ENCODE measurements around the gene SRSF2.

SRSF2 gene

GRCh38 chr17:76722279-76722678 is 14.9 kb downstream of the SRSF2 start:
- H3K27me3 ChIP-seq (ENCODE audit: control insufficient read depth in 5 of 5, insufficient read depth in 4 of 5, low read length in 5 of 5), result no peaks in the 10 kb centered on the region
- H3K27ac ChIP-seq (ENCODE audit: low read depth, low read length), result no peak overlapping the region
- no peaks in the 10 kb centered on the region for H3K9me3 ChIP-seq (ENCODE audit: control insufficient read depth in 5 of 5, low read length in 5 of 5)
- no peak overlapping the region for H3K9ac ChIP-seq (ENCODE audit: low read length in 5 of 5)
- H3K36me3 ChIP-seq (ENCODE audit: control insufficient read depth in 5 of 5, insufficient read depth in 5 of 5, low read length in 5 of 5), result peaks cover 8 to 73% (median 59%) of the 10 kb centered on the region in 5 donors
- H3K4me3 ChIP-seq (ENCODE audit: low read depth in 1 of 5, low read length in 5 of 5), result no peak overlapping the region
- H3K4me1 ChIP-seq (ENCODE audit: control insufficient read depth in 5 of 5, insufficient read depth in 5 of 5, low read length in 5 of 5), result peaks cover 4 to 25% (median 23%) of the 10 kb centered on the region in 5 donors

DNA sequence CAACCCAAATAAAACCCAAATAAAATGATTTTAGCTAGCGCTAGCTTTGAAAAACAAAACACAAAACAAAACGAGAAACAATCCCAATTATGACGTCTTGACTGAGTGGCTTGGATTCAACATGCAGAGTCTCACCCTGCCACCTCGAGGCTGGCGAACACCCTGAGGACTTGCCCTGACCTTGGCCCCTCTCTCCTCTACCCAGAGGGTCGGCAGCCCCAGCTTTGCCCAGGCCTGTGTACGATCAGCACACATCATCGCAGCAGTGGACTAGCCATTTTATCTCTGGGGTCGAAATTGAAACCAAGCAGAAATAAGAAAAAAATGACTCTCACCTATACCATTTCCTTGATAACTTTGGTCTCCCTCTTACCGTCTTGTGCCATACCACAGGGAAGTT is 15.7 kb downstream of the SRSF2 start:
- Histone ChIP-seq H3K4me3 (ENCODE audit: low read depth in 1 of 5, low read length in 5 of 5) (no peak overlapping the region), H3K36me3 (ENCODE audit: control insufficient read depth in 5 of 5, insufficient read depth in 5 of 5, low read length in 5 of 5) (peaks cover 8 to 81% (median 65%) of the 10 kb centered on the region in 5 donors), H3K27me3 (ENCODE audit: control insufficient read depth in 5 of 5, insufficient read depth in 4 of 5, low read length in 5 of 5) (no peaks in the 10 kb centered on the region), H3K27ac (ENCODE audit: low read depth, low read length) (no peak overlapping the region), H3K4me1 (ENCODE audit: control insufficient read depth in 5 of 5, insufficient read depth in 5 of 5, low read length in 5 of 5) (peaks cover 4 to 30% (median 28%) of the 10 kb centered on the region in 5 donors), H3K9ac (ENCODE audit: low read length in 5 of 5) (no peak overlapping the region), H3K9me3 (ENCODE audit: control insufficient read depth in 5 of 5, low read length in 5 of 5) (no peaks in the 10 kb centered on the region)

- H3K27ac ChIP-seq (ENCODE audit: low read depth, low read length), result no peak overlapping the region
- H3K4me1 ChIP-seq (ENCODE audit: control insufficient read depth in 5 of 5, insufficient read depth in 5 of 5, low read length in 5 of 5), result peaks cover 4 to 34% (median 30%) of the 10 kb centered on the region in 5 donors
- H3K36me3 ChIP-seq (ENCODE audit: control insufficient read depth in 5 of 5, insufficient read depth in 5 of 5, low read length in 5 of 5), result peaks cover 8 to 86% (median 70%) of the 10 kb centered on the region in 5 donors
- no peaks in the 10 kb centered on the region for H3K9me3 ChIP-seq (ENCODE audit: control insufficient read depth in 5 of 5, low read length in 5 of 5)
- H3K27me3 ChIP-seq (ENCODE audit: control insufficient read depth in 5 of 5, insufficient read depth in 4 of 5, low read length in 5 of 5), result no peaks in the 10 kb centered on the region
- H3K9ac ChIP-seq (ENCODE audit: low read length in 5 of 5), result no peak overlapping the region
- no peak overlapping the region for H3K4me3 ChIP-seq (ENCODE audit: low read depth in 1 of 5, low read length in 5 of 5)
These were observed 16.2 kb downstream of the SRSF2 start for GRCh38 chr17:76720941-76721340.

- Histone ChIP-seq H3K9me3 (ENCODE audit: control insufficient read depth in 5 of 5, low read length in 5 of 5) (no peaks in the 10 kb centered on the region), H3K36me3 (ENCODE audit: control insufficient read depth in 5 of 5, insufficient read depth in 5 of 5, low read length in 5 of 5) (peaks cover 8 to 93% (median 77%) of the 10 kb centered on the region in 5 donors), H3K4me1 (ENCODE audit: control insufficient read depth in 5 of 5, insufficient read depth in 5 of 5, low read length in 5 of 5) (peaks cover under 1 to 36% (median 32%) of the 10 kb centered on the region in 5 donors), H3K9ac (ENCODE audit: low read length in 5 of 5) (no peak overlapping the region), H3K4me3 (ENCODE audit: low read depth in 1 of 5, low read length in 5 of 5) (no peak overlapping the region), H3K27me3 (ENCODE audit: control insufficient read depth in 5 of 5, insufficient read depth in 4 of 5, low read length in 5 of 5) (no peaks in the 10 kb centered on the region), H3K27ac (ENCODE audit: low read depth, low read length) (no peak overlapping the region)
These were observed 16.9 kb downstream of the SRSF2 start for GRCh38 chr17:76720211-76720610.

DNA sequence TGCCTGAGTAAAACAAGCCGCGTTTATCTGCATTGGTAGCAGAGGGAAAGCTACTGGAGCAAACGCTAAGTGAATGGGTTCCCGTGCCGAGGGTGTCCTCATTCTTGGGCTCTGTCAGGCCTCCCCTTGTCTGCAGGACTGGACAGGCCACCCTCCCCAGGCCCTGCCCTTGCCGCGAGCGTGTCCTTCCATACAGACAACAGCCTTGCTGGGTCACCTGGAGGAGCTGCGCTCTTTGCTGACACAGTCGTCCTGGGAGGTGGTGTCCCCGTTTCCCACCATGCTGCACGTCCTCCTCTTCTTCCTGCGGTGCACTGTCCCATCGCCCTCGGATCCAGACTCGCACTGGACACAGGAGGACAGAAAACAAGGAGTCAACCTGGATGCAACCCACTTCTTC is 18.6 kb downstream of the SRSF2 start:
- Histone ChIP-seq H3K4me3 (ENCODE audit: low read depth in 1 of 5, low read length in 5 of 5) (no peak overlapping the region), H3K27me3 (ENCODE audit: control insufficient read depth in 5 of 5, insufficient read depth in 4 of 5, low read length in 5 of 5) (no peaks in the 10 kb centered on the region), H3K9me3 (ENCODE audit: control insufficient read depth in 5 of 5, low read length in 5 of 5) (no peaks in the 10 kb centered on the region), H3K36me3 (ENCODE audit: control insufficient read depth in 5 of 5, insufficient read depth in 5 of 5, low read length in 5 of 5) (peaks cover 8 to 92% (median 80%) of the 10 kb centered on the region in 5 donors), H3K9ac (ENCODE audit: low read length in 5 of 5) (no peak overlapping the region), H3K27ac (ENCODE audit: low read depth, low read length) (no peak overlapping the region), H3K4me1 (ENCODE audit: control insufficient read depth in 5 of 5, insufficient read depth in 5 of 5, low read length in 5 of 5) (peaks cover 0 to 26% (median 24%) of the 10 kb centered on the region in 5 donors)

DNA sequence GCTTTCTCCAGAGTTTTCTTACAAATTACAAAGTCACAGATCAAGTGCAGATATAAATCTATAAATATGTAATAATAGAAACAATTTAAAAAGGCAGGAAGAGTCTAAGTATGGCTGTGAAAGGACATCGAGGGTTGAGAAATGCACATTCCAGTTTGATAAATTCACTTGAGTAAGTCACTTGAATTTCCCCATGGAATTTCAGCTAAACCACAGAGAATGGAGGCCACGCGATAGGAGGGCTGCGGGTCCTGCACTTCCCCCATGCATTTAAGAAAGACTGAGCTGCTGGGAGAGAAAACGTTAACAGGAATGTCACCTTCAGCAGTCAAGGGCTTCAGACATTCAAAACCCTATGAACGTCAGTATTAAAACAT is 20.3 kb downstream of the SRSF2 start:
- Histone ChIP-seq H3K9me3 (ENCODE audit: control insufficient read depth in 5 of 5, low read length in 5 of 5) (no peaks in the 10 kb centered on the region), H3K27me3 (ENCODE audit: control insufficient read depth in 5 of 5, insufficient read depth in 4 of 5, low read length in 5 of 5) (no peaks in the 10 kb centered on the region), H3K4me3 (ENCODE audit: low read depth in 1 of 5, low read length in 5 of 5) (no peak overlapping the region), H3K27ac (ENCODE audit: low read depth, low read length) (peak overlapping the region; percentile 96), H3K36me3 (ENCODE audit: control insufficient read depth in 5 of 5, insufficient read depth in 5 of 5, low read length in 5 of 5) (peaks cover 8 to 83% (median 77%) of the 10 kb centered on the region in 5 donors), H3K9ac (ENCODE audit: low read length in 5 of 5) (peak overlapping the region in 3 of 5 donors; percentile 21 to 75 (median 66)), H3K4me1 (ENCODE audit: control insufficient read depth in 5 of 5, insufficient read depth in 5 of 5, low read length in 5 of 5) (peaks cover 0 to 27% (median 24%) of the 10 kb centered on the region in 5 donors)

DNA sequence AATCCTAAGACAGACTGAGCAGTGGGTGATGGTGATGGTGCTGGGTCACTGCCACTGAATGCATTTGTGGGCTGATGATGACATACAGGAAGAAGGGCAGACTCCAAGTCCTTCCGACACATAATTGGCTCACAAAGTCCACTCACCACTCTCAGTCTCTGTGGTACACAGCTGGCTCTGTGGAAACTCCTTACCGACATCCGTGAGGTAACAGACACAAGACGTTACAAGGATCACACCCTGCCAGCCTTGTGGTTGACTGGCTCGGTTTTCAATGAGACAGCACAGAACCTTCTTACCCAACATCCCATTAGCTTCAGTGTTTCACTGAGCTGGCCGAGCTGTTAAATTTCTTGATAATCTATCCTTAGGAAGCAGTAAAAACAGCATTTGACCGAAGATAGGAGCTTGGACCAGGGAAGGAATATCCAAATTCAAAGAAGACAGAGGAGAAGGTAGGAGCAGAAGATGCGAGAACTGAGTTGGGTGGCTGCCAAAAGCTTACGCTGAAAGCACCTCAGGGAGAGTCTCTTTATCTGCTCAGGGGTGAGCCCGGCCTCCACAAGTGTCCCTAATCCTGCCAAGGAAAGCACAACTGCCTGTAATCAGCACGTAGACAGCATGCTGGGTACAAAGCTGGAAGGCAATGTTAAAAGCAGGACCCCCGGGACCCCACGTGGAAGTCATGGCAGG is 20.8 kb downstream of the SRSF2 start:
- Histone ChIP-seq H3K27me3 (ENCODE audit: control insufficient read depth in 5 of 5, insufficient read depth in 4 of 5, low read length in 5 of 5) (no peaks in the 10 kb centered on the region), H3K9me3 (ENCODE audit: control insufficient read depth in 5 of 5, low read length in 5 of 5) (no peaks in the 10 kb centered on the region), H3K36me3 (ENCODE audit: control insufficient read depth in 5 of 5, insufficient read depth in 5 of 5, low read length in 5 of 5) (peaks cover 8 to 78% (median 72%) of the 10 kb centered on the region in 5 donors), H3K27ac (ENCODE audit: low read depth, low read length) (peak overlapping the region; percentile 96), H3K4me3 (ENCODE audit: low read depth in 1 of 5, low read length in 5 of 5) (no peak overlapping the region), H3K4me1 (ENCODE audit: control insufficient read depth in 5 of 5, insufficient read depth in 5 of 5, low read length in 5 of 5) (peaks cover 3 to 33% (median 28%) of the 10 kb centered on the region in 5 donors), H3K9ac (ENCODE audit: low read length in 5 of 5) (peak overlapping the region in 4 of 5 donors; percentile 11 to 75 (median 44))

DNA sequence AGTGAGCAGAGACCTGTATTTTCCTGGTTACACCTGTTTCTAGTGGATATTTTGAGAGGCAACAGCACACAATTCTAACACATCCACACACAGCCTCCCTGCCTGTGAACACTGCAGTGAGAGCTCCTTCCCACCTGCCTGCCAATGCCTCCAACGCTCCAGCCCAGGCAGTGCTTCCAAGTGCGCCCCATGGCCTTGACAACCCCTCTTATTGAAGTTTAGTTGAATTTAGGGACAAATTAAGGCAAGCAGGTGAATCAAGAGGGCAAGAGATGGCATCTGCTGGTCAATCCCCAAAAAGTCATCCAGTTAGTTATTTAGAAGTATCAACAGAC is 21.7 kb downstream of the SRSF2 start:
- H3K9me3 ChIP-seq (ENCODE audit: control insufficient read depth in 5 of 5, low read length in 5 of 5), result no peaks in the 10 kb centered on the region
- peaks cover 4 to 37% (median 32%) of the 10 kb centered on the region in 5 donors for H3K4me1 ChIP-seq (ENCODE audit: control insufficient read depth in 5 of 5, insufficient read depth in 5 of 5, low read length in 5 of 5)
- H3K27ac ChIP-seq (ENCODE audit: low read depth, low read length), result peak overlapping the region; percentile 96
- peaks cover 6 to 69% (median 63%) of the 10 kb centered on the region in 5 donors for H3K36me3 ChIP-seq (ENCODE audit: control insufficient read depth in 5 of 5, insufficient read depth in 5 of 5, low read length in 5 of 5)
- no peaks in the 10 kb centered on the region for H3K27me3 ChIP-seq (ENCODE audit: control insufficient read depth in 5 of 5, insufficient read depth in 4 of 5, low read length in 5 of 5)
- H3K9ac ChIP-seq (ENCODE audit: low read length in 5 of 5), result peak overlapping the region in 1 of 5 donors; percentile 28
- H3K4me3 ChIP-seq (ENCODE audit: low read depth in 1 of 5, low read length in 5 of 5), result no peak overlapping the region

DNA sequence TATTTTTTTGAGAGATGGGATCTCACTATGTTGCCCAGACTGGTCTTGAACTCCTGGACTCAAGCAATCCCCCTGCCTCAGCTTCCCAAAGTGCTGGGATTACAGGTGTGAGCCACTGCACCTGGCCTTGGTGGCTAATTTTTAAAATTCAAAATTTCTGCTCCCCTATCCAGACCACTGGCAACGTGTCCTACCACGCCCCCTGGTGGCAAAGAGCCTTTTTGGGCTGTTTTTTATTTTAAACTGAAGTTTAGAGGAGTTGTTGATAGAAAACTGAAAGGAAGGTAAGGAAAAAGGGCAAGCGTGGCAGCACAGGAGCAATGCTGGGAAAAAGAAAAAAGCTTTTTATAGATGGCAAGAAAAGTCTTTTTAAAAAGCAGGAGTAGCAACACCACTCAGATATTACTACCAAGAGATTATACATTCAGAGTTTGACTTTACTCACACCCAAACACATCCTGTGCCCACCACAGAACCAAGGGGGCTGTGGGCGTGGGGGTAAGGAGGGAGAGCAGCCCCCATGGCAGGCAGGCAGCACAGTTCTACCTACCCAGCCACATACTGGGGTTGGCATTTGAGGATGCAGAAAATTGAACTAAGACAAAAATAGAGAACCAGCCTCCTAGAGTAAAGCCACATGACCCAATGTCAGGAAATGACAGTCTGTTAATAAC is 22.2 kb downstream of the SRSF2 start:
- H3K9ac ChIP-seq (ENCODE audit: low read length in 5 of 5), result peak overlapping the region in 2 of 5 donors; percentile 25 to 28
- H3K27ac ChIP-seq (ENCODE audit: low read depth, low read length), result peak overlapping the region; percentile 96
- peaks cover 4 to 64% (median 58%) of the 10 kb centered on the region in 5 donors for H3K36me3 ChIP-seq (ENCODE audit: control insufficient read depth in 5 of 5, insufficient read depth in 5 of 5, low read length in 5 of 5)
- H3K27me3 ChIP-seq (ENCODE audit: control insufficient read depth in 5 of 5, insufficient read depth in 4 of 5, low read length in 5 of 5), result no peaks in the 10 kb centered on the region
- no peaks in the 10 kb centered on the region for H3K9me3 ChIP-seq (ENCODE audit: control insufficient read depth in 5 of 5, low read length in 5 of 5)
- no peak overlapping the region for H3K4me3 ChIP-seq (ENCODE audit: low read depth in 1 of 5, low read length in 5 of 5)
- H3K4me1 ChIP-seq (ENCODE audit: control insufficient read depth in 5 of 5, insufficient read depth in 5 of 5, low read length in 5 of 5), result peaks cover 4 to 40% (median 35%) of the 10 kb centered on the region in 5 donors

DNA sequence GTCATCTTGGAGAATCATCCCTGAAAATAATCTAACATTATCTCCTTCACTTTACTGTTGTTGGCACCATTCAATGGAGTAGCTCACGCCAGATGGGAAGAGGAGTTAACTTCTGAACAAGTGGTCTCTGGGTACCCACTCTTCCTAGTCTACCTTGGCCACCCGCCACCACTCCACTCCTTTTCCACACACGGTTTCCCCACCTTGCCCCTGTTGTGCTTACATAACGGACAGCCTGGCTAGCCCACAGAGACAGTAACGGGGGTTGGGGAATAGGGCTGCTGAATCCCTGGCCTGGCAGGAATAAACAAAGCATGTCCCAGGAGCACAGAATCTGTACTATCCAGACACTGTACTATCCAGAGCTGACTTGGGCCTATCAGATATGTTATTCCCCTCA is 22.8 kb downstream of the SRSF2 start:
- Histone ChIP-seq H3K36me3 (ENCODE audit: control insufficient read depth in 5 of 5, insufficient read depth in 5 of 5, low read length in 5 of 5) (peaks cover 4 to 58% (median 52%) of the 10 kb centered on the region in 5 donors), H3K9me3 (ENCODE audit: control insufficient read depth in 5 of 5, low read length in 5 of 5) (no peaks in the 10 kb centered on the region), H3K27me3 (ENCODE audit: control insufficient read depth in 5 of 5, insufficient read depth in 4 of 5, low read length in 5 of 5) (no peaks in the 10 kb centered on the region), H3K4me1 (ENCODE audit: control insufficient read depth in 5 of 5, insufficient read depth in 5 of 5, low read length in 5 of 5) (peaks cover 4 to 47% (median 41%) of the 10 kb centered on the region in 5 donors), H3K27ac (ENCODE audit: low read depth, low read length) (no peak overlapping the region), H3K9ac (ENCODE audit: low read length in 5 of 5) (peak overlapping the region in 1 of 5 donors; percentile 25), H3K4me3 (ENCODE audit: low read depth in 1 of 5, low read length in 5 of 5) (no peak overlapping the region)

All from subcutaneous abdominal adipose tissue (tissue), 5 donors.